ENCODE data around the gene MYMK.
"Not testable (repeated sequence)": the region's sequence is repeated elsewhere in the genome, so short reads cannot be mapped to it uniquely, and the experiment has no call there.

The MYMK gene, protein sequence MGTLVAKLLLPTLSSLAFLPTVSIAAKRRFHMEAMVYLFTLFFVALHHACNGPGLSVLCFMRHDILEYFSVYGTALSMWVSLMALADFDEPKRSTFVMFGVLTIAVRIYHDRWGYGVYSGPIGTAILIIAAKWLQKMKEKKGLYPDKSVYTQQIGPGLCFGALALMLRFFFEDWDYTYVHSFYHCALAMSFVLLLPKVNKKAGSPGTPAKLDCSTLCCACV

DNA sequence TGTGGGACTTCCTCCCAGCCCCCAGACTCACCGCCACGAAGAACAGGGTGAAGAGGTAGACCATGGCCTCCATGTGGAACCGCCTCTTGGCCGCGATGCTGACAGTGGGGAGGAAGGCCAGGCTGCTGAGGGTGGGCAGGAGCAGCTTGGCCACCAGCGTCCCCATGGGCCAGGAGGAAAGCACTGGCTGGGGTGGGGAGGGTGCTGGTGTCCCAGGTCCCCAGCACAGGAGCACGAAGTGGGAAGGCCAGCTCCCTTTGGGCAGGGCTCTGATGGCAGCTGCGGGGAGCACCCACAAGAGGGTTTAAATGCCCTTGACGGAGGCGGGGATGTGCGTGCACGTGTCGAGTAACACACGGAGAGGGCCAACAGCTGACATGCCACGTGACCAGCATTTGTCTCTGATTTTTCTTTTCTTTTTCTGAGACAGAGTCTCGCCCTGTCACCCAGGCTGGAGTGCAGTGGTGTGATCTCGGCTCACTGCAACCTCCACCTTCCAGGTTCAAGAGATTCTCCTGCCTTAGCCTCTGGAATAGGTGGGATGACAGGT, at the start of gene MYMK:
Gene MYMK (minus strand): TSS at position 281 of the 550 bp plus-strand sequence. CDS start 115 bp downstream, at position 166.
- no peak for DNase-seq (ENCODE audit: low read depth in 2 of 2)

DNA sequence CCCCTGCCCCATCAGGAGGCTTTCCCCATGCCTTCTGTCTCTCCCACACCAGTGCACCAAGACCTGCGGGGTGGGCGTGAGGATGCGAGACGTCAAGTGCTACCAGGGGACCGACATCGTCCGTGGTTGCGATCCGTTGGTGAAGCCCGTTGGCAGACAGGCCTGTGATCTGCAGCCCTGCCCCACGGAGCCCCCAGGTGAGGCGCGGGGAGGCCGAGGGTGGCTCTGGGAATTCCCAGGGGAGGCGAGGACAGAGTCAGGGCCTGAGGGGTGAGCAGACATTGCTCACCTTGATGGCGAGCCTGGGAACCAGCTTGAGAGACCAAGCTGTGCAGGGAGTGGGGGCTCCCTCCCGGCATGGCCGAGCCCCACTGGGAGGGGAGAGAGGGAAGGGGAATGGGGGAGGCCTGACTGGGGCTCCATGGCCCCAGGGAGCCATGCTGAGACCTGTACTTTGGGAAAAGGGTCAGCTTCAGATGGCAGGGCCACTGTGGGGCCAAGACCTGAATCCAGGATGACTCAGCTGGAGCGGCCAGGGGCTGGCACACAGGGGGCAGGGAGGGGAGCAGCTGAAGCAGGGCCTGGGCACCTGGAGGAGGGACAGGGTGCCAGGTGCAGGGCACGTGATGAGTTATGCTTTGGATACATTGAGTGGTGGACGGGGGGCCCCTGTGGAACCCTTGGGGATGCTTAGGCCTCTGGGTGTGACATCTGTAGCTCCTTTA, 49.2 kb upstream of the MYMK start:
- DNase-seq (ENCODE audit: low read depth in 2 of 2), result no peak

DNA sequence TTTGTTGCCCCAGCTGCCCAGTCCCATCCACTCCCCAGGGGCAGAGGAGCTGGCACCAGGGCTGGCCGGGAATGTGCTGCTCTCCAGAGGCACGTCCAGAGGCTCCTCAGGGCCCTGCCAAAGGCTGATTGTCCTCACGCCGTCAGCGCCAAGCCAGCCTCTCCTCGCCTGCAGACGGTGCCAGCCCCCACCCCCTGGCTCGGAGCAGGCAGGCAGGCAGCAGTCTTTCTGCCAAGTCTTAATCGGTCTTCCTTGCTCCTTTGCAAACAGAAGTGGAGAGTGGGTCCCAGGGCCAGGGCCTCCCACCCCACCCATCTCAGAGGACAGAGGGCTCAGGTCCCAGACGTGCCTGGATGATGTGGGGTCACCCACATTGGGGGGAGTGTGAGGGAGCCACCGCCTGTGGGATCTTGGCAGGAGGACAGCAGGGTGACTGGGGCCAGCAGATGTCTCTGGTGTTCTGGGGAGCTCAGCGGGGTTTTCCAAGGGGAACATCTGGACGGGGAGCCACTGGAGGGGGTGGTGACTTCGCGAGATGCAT, 48.1 kb upstream of the MYMK start:
- DNase-seq (ENCODE audit: low read depth in 2 of 2), result no peak

DNA sequence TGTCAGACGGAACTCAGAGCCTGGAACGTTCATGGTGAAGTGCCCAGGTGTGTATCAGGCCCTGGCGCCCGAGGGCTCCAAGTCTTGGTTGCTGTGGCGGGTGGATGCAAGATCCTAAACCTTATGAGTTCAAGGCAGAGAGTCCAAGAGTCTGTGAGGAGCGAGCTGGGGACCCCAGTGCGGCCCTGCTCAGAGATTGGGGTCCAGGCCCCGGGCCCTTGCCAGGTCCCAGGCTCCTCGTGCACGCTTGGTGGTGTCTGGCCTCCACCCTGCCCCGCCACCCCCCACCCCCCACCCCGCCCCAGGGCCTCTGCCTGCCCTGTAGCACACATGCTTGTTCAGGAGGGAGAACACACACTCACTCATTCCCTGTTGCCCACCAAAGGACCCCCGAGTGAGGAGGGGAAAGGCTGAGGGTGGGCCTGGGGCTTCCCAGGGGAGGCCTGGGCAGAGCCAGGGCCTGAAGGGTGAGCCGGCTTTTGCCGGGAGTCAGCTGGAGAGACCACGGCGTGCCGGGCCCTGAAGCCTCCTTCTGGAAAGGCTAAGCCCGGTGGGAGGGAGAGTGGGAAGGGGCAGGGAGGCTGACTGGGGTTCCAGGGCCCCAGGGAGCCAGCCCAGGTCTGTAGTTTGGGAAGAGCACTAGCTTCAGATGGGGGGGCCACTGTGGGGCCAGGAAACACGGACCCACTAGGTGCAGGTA, 47.3 kb upstream of the MYMK start:
- no peak for DNase-seq (ENCODE audit: low read depth in 2 of 2)

DNA sequence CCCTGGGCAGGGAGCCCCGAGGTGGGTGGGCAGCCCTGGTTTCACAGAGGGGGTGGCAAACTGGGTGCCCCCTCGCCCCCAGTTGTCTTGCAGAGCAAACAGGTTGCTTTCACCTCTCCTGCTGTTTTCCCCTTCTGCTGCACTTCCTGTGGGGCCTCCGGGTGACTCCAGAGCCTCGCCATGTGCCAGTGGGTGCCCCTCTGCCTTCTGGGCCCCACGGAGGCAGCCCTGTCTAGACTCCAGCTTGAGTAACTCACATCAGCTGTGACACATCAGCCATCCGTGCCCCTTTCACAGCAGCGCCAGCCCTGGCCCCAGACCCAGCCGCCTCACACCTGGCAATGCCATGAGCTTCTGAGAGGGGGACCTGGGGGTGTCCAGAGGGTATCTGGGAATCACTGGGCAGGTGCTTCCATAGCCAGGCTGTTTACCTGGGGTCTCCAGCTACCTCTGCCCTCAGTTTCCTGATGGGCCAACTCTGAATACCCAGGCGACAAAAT, 46.7 kb upstream of the MYMK start:
- DNase-seq (ENCODE audit: low read depth in 2 of 2), result no peak

DNA sequence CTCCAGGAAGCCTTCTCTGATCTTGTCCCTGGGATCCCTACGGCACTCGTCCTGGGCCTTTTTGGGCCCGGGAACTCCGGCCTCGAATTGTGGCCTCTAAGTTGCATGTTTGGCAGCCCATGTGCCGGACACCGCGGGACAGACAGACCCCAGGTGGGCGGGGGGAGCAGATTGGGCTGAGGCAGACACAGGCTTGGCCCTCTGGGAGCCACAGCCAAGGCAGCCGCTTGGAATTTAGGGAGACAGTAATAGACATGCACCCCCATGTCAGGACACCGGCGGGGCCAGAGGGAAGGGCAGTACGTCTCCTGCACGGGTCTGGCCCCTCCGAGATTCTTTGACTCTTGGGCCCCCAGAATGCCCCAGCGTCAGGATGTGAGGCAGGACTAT, 45.9 kb upstream of the MYMK start:
- no peak for DNase-seq (ENCODE audit: low read depth in 2 of 2)

DNA sequence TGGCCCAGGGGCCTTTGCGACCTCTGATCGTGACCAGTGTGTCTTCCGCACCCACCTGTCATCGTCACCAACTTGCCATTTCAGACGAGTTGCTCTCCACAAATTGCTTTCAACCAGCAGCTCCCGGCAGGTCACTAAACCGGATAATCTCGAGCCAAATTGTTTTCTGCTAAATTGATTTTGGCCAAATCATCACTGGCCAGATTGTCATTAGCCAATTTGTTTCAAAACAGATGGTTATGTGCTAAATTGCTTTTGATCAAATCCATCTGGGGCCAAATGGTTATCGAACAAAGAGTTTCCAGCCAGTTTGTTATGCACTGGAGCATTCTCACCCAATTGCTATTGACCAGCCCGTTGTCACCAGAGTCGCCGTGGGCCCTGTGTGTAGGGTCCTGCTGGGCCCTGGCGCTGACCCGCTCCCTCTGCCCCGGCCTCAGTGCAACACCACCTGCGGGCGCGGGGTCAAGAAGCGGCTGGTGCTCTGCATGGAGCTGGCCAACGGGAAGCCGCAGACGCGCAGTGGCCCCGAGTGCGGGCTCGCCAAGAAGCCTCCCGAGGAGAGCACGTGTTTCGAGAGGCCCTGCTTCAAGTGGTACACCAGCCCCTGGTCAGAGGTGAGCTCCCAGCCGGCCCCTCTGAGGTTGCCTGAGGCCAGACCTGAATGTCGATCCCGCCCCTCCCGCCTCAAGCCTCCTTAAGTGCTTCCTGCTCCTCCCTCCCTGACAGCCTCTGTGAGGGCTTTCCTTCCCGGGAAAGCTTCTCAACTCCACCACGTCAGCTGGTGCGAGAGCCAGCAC, 45.3 kb upstream of the MYMK start:
- no peak for DNase-seq (ENCODE audit: low read depth in 2 of 2)

DNA sequence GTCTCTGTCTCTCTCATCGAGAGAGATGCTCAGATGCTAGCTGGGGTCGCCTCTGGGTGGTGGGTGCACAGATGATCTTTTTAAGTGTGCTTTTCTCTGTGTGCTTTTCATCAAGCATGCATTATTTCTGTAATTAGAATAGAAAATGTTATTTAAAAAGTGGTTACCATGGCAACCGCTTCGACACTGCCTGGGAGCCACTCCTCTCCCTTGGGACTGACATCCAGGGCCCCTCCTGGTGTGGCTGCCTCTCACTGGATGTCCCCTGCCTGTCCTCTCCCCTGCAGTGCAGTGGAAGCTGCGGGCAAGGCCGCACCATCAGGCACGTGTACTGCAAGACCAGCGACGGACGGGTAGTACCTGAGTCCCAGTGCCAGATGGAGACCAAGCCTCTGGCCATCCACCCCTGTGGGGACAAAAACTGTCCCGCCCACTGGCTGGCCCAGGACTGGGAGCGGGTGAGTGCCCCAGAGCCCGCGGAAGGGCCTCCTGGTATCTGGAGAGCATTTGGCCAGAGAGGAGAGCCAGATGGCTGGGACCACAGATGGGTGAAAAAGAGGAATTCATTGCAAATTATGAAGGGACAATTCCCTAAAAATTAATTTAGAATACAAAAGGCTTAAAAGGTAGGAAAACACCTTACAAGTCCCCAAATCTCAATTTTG, 44.5 kb upstream of the MYMK start:
- DNase-seq (ENCODE audit: low read depth in 2 of 2), result no peak

DNA sequence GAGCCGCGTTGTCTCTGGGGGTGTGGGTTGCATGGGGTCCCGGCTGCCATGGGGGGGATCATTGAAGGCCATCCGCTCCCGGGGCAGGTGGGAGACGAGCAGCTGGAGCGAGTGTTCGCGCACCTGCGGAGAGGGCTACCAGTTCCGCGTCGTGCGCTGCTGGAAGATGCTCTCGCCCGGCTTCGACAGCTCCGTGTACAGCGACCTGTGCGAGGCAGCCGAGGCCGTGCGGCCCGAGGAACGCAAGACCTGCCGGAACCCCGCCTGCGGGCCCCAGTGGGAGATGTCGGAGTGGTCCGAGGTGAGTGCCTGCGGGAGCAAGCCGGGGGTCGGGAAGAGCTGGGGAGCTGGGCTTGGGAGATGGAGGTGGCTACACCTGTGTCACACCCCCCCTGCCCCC, 43.4 kb upstream of the MYMK start:
- no peak for DNase-seq (ENCODE audit: low read depth in 2 of 2)

DNA sequence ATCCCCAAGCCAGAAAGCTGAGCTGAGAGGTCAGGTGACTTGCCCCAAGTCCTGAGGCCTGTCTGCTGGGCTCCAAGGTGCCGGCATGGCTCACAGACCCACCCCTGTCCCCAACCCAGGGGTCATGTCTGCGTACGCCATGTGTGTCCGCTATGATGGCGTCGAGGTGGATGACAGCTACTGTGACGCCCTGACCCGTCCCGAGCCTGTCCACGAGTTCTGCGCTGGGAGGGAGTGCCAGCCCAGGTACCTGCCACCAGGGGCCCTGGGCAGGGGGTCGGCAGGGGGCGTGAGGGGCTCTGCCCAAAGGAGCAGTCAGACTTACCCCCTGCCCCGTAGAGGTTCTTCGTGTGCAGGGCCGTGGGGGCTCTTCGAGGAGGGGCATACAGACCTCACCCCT, 42.1 kb upstream of the MYMK start:
- no peak for DNase-seq (ENCODE audit: low read depth in 2 of 2)

DNA sequence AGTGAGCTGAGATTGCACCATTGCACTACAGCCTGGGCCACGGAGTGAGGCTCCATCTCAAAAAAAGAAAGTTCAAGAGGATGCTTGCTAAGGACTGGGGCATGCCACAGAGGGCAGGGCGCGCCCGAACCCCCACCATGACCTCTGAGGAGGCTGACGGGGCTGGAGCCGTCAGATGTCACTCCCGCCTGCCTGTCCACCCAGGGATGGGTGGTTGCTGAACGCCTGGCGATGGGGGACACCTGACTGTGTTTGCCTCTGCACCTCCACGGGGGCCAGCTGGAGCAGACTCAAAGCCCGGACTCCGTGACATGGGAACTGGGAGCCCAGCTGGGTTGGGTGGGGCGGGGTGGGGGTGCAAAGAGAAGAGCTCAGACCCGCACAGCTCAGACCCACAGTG, 41.6 kb upstream of the MYMK start:
- DNase-seq (ENCODE audit: low read depth in 2 of 2), result no peak

DNA sequence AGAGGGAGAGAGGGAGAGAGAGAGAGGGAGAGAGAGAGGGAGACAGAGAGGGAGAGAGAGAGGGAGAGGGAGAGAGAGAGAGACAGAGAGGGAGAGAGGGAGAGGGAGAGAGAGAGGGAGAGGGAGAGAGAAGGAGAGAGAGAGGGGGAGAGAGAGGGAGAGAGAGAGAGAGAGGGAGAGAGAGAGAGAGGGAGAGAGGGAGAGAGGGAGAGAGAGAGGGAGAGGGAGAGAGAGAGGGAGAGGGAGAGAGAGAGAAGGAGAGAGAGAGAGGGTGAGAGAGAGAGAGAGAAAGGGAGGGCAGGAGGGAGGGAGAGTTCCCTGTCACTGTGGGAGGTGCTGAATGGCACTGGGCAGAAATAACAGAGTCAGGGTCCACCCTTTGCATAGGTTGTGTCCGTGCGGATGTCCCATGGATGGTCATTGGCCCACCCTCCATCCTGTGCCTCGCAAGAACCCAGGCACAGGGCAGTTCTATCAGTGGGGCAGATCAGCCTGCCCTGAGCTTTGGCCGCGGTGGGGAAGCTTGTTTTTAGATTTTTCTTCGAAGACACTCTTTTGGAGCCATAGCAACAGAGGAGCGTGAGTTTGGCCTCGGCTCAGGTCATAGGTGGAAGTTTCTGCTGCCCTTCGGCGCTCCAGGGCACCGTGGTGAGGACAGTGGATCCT, 39.8 kb upstream of the MYMK start:
- DNase-seq (ENCODE audit: low read depth in 2 of 2), result no peak

DNA sequence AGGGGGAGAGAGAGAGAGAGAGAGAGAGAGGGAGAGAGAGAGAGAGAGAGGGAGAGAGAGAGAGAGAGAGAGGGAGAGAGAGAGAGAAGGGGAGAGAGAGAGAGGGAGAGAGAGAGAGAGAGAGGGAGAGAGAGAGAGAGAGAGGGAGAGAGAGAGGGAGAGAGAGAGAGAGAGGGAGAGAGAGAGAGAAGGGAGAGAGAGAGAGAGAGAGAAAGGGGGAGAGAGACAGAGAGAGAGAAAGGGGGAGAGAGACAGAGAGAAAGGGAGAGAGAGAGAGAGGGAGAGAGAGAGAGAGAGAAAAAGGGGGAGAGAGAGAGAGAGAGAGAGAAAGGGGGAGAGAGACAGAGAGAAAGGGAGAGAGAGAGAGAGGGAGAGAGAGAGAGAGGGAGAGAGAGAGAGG, 39.1 kb upstream of the MYMK start:
- DNase-seq (ENCODE audit: low read depth in 2 of 2), result not testable (repeated sequence)

DNA sequence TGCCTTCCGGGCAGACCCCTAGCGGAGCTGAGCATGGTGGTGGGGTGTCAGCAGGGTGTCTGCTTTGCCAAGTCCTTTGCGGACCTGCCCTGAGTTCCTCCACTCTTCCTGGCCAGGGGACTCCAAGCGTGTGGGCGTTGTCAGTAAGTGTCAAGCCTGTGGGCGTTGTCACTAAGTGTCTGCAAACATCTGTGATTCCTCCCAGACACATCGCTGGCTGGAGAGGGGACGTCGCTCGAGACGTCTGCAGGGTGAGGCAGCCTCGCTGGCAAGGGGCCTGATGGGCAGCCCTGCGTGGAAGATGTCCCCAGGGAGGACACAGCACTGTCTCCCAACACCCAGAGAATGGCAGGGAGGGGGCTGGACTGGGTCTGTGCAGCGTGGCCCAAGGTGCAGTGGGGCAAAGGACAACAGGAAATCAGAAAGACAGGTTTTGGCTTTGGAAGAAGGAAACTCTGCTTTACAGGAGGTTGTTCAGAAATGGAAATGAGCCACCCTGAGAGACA, 38.6 kb upstream of the MYMK start:
- no peak for DNase-seq (ENCODE audit: low read depth in 2 of 2)

DNA sequence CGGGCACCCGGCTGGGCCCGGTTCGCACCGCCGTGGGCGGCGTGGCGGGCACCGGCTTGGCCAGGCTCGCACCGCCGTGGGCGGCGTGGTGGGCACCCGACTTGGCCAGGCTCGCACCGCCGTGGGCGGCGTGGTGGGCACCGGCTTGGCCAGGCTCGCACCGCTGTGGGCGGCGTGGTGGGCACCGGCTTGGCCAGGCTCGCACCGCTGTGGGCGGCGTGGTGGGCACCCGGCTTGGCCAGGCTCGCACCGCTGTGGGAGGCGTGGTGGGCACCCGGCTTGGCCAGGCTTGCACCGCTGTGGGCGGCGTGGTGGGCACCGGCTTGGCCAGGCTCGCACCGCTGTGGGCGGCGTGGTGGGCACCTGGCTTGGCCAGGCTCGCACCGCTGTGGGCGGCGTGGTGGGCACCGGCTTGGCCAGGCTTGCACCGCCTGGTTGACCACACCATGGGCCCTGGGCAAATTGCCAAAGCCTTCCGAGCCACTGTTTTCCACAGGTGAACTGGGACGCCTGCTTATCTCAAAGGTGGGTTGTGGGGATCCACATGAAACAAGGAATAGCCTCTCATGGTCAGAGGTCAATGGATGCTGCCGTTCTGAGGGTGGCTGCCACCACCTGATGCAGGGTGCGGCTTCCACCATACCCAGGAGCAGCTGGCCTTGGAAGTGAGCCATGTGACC, 38.0 kb upstream of the MYMK start:
- DNase-seq (ENCODE audit: low read depth in 2 of 2), result no peak

DNA sequence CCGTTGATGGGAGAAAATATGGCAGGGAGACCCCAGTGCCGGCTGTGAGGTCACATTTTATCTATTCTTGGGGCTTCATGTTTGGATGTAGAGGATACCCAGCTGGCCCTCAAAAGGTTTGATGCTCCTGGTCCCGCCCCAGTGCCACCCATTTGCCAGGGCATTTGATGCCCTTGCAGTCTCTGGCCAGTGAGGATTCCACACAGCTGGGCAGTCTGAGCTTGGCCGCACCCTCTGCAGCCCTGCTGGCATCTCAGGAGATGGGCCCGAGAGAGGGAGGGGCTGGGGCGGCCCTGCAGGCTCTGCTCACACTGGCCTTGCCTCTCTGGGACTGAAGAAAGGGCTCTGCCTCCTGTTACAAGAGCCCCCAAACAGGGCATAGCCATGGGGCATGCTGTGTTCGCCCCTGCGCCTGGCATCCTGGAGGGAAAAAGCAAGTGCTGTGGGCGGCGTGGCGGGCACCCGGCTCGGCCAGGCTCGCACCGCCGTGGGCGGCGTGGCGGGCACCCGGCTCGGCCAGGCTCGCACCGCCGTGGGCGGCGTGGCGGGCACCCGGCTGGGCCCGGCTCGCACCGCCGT, 37.3 kb upstream of the MYMK start:
- DNase-seq (ENCODE audit: low read depth in 2 of 2), result no peak

DNA sequence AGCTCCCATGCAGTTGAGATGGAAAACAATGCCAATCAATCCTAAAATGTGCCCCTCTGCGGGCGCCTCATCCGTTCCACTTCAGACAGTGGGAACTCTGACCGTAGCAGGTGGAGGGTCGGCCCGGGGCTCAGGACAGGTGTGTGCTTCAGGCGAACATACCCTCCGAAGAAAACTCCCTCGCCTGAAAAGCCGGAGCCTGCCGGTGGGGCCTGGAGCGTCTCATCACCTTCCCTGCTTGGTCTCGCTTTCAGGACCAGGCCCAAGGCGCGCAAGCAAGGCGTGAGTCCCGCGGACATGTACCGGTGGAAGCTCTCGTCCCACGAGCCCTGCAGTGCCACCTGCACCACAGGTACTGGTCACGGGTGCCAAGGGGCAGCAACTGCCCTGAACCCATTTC, 36.2 kb upstream of the MYMK start:
- no peak for DNase-seq (ENCODE audit: low read depth in 2 of 2)

DNA sequence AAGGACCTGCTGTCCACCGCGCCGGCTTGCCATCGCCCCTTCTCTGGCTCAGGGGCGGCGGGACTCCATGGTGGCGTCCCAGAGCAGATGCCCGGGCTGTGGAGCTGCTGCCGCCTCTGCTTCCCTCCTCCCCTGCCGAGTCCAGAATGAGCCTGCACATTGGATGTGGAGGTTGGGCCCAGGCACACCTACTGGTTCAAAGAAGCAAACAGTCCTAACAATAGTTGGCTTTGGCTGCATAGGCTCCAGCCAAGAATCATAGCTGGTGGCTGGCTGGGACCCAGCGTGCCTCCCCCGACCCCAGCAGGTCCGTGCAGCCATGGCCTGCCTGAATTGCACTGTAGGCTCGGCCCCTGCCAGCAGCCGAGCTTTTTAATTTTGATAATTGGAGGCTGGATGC, 35.6 kb upstream of the MYMK start:
- no peak for DNase-seq (ENCODE audit: low read depth in 2 of 2)
